KBM-7 (cell line): ENCODE measurements around the gene LYSMD1.

Experiments used
- DNase-seq: peaks from one replicate; pipeline ENCODE4 v3.0.0-alpha.2; 2015
- in situ Hi-C: fragments of 300-500 bp; cut with MboI; formaldehyde crosslinking; loops from 2 replicates; pipeline ENCODE4 v1.14.3; 2020; ENCODE audit warnings: low sequenced_read_pairs, low pct_unique_long_range_greater_than_20kb, mixed read lengths

LYSMD1 gene

GRCh38 chr1:151144474-151145303, 21.0 kb downstream of the LYSMD1 start:
- in situ Hi-C loops: no loop called here
- DNase-seq: no peak

- in situ Hi-C loops: no loop called here
- no peak for DNase-seq
Measured at GRCh38 chr1:151143986-151144385, 21.7 kb downstream of the LYSMD1 start.

- in situ Hi-C loops: no loop called here
Measured at GRCh38 chr1:151143057-151143435, 22.7 kb downstream of the LYSMD1 start.

GRCh38 chr1:151142411-151143056, 23.2 kb downstream of the LYSMD1 start:
- DNase-seq: no peak
- in situ Hi-C loops: no loop called here

More at GRCh38 chr1:151143057-151143435, 22.7 kb downstream of the LYSMD1 start:
- no peak for DNase-seq

GRCh38 chr1:151137789-151138188, 27.9 kb downstream of the LYSMD1 start:
- no peak for DNase-seq
- in situ Hi-C loops: no loop called here

- no peak for DNase-seq
- in situ Hi-C loops: no loop called here
Measured at GRCh38 chr1:151135433-151136385, 30.0 kb downstream of the LYSMD1 start.

- DNase-seq: no peak
- in situ Hi-C loops: no loop called here
Measured at GRCh38 chr1:151134991-151135390, 30.7 kb downstream of the LYSMD1 start.

- in situ Hi-C loops: no loop called here
- no peak for DNase-seq
Measured at GRCh38 chr1:151134396-151134795, 31.3 kb downstream of the LYSMD1 start.

- in situ Hi-C loops: no loop called here
- DNase-seq: no peak
Measured at GRCh38 chr1:151133018-151133806, 32.5 kb downstream of the LYSMD1 start.

GRCh38 chr1:151132335-151133017, 33.2 kb downstream of the LYSMD1 start:
- in situ Hi-C loops: no loop called here
- DNase-seq: no peak

GRCh38 chr1:151131701-151132334, 33.9 kb downstream of the LYSMD1 start:
- in situ Hi-C loops: no loop called here
- DNase-seq: no peak

- in situ Hi-C loops: no loop called here
- no peak for DNase-seq
Measured at GRCh38 chr1:151130987-151131586, 34.6 kb downstream of the LYSMD1 start.

- in situ Hi-C loops: no loop called here
- DNase-seq: no peak
Measured at GRCh38 chr1:151128800-151129199, 36.9 kb downstream of the LYSMD1 start.

GRCh38 chr1:151124763-151125403, 40.8 kb downstream of the LYSMD1 start:
- in situ Hi-C loops: no loop called here
- no peak for DNase-seq

- in situ Hi-C loops: no loop called here
- no peak for DNase-seq
Measured at GRCh38 chr1:151113877-151114276, 51.8 kb downstream of the LYSMD1 start.
